HepG2 (cell line): ENCODE measurements around the gene ZNF764. TPM values are rescaled to one million over a fixed set of nuclear protein-coding genes. Genes with fewer than 3 reads are reported as not detected.

Experiments used
- CEBPB ChIP-seq: IDR thresholded peaks from 2 replicates; pipeline ENCODE4 v1.6.1; 2011; ENCODE audit warnings: low read depth, low read length, improper control_type of control experiment, borderline replicate concordance
- DNMT1 ChIP-seq: sonication (generic); formaldehyde crosslinking; IDR thresholded peaks from 2 replicates; pipeline ENCODE4 v1.5.1; 2020; ENCODE audit warnings: mild to moderate bottlenecking, missing genetic modification reagents
- ERF ChIP-seq: IDR thresholded peaks from 2 replicates; pipeline ENCODE4 v1.6.1; 2018; ENCODE audit warnings: missing biosample characterization, missing genetic modification reagents
- FIP1L1 ChIP-seq: fragments of 200-400 bp; formaldehyde crosslinking; IDR thresholded peaks from 2 replicates; pipeline ENCODE4 v1.6.1; 2018; ENCODE audit warnings: low read depth, mild to moderate bottlenecking, low read length, moderate library complexity, borderline replicate concordance; ENCODE audit not compliant: insufficient read depth
- FOXK2 ChIP-seq: fragments of 450-650 bp; IDR thresholded peaks from 2 replicates; pipeline ENCODE4 v1.6.1; 2016
- HOXD1 ChIP-seq: sonication (generic); formaldehyde crosslinking; IDR thresholded peaks from 2 replicates; pipeline ENCODE4 v1.5.0; 2020; ENCODE audit warnings: missing genetic modification reagents
- KDM4B ChIP-seq: sonication (generic); formaldehyde crosslinking; IDR thresholded peaks from 2 replicates; pipeline ENCODE4 v1.4.0; 2020; ENCODE audit warnings: missing genetic modification reagents
- NCOA2 ChIP-seq: sonication (generic); formaldehyde crosslinking; IDR thresholded peaks from 2 replicates; pipeline ENCODE4 v1.8.0; 2022; ENCODE audit warnings: inconsistent platforms
- NRL ChIP-seq: sonication (generic); formaldehyde crosslinking; IDR thresholded peaks from 2 replicates; pipeline ENCODE4 v1.5.0; 2020; ENCODE audit warnings: missing genetic modification reagents, mild to moderate bottlenecking, moderate library complexity, borderline replicate concordance
- POLR2AphosphoS2 ChIP-seq: IDR thresholded peaks from 2 replicates; pipeline ENCODE4 v1.6.1; 2011; ENCODE audit warnings: low read depth, low read length, improper control_type of control experiment
- RAD51 ChIP-seq: fragments of 450-650 bp; IDR thresholded peaks from 2 replicates; pipeline ENCODE4 v1.6.1; 2016; ENCODE audit warnings: borderline replicate concordance
- SRY ChIP-seq: sonication (generic); formaldehyde crosslinking; IDR thresholded peaks from 2 replicates; pipeline ENCODE4 v1.8.0; 2022; ENCODE audit warnings: mild to moderate bottlenecking, missing genetic modification reagents
- ZEB1 ChIP-seq: IDR thresholded peaks from 2 replicates; pipeline ENCODE4 v1.6.1; 2012; ENCODE audit warnings: mild to moderate bottlenecking, low read depth, inconsistent platforms; ENCODE audit not compliant: insufficient replicate concordance
- ZNF10 ChIP-seq: sonication (generic); formaldehyde crosslinking; IDR thresholded peaks from 2 replicates; pipeline ENCODE4 v1.4.0; 2020; ENCODE audit warnings: mild to moderate bottlenecking, low read depth, missing genetic modification reagents, borderline replicate concordance
- ZNF180 ChIP-seq: sonication (generic); formaldehyde crosslinking; IDR thresholded peaks from 2 replicates; pipeline ENCODE4 v1.4.0; 2020; ENCODE audit warnings: low read depth, missing genetic modification reagents, borderline replicate concordance
- ZNF44 ChIP-seq: sonication (generic); formaldehyde crosslinking; IDR thresholded peaks from 2 replicates; pipeline ENCODE4 v1.5.1; 2020; ENCODE audit warnings: mild to moderate bottlenecking, missing genetic modification reagents
- ZNF451 ChIP-seq: sonication (generic); formaldehyde crosslinking; IDR thresholded peaks from 2 replicates; pipeline ENCODE4 v1.5.0; 2020; ENCODE audit warnings: mild to moderate bottlenecking, missing genetic modification reagents
- ZNF83 ChIP-seq: sonication (generic); formaldehyde crosslinking; IDR thresholded peaks from 2 replicates; pipeline ENCODE4 v1.4.0; 2020; ENCODE audit warnings: missing genetic modification reagents, mild to moderate bottlenecking, borderline replicate concordance
- ZSCAN9 ChIP-seq: IDR thresholded peaks from 2 replicates; pipeline ENCODE4 v1.6.1; 2016; ENCODE audit warnings: borderline replicate concordance
- polyA plus RNA-seq, 8 experiments: library from polyadenylated mRNA; depleted of rRNA in 3 of 8; stranded (reverse) in 7 of 8; unstranded in 1 of 8; fragments of >200 nt; fragmentation: Illumina TruSeq in 4 of 8; extraction: Trizol in 4 of 8; gene quantifications; 2 replicates each; pipeline versions ENCODE4 v1.2.1 to v1.2.3, GENCODE V29; 2011 to 2016; ENCODE audit warnings: low read depth in 4 of 8, missing spikeins in 1 of 8, mixed read lengths in 1 of 8; ENCODE audit not compliant: insufficient read depth in 1 of 8
- total RNA-seq, 5 experiments: library from RNA; depleted of rRNA; stranded (reverse); fragments of >200 nt; fragmentation: Illumina TruSeq; extraction: Trizol; gene quantifications; 2 replicates each; pipeline ENCODE4 v1.2.3, GENCODE V29; 2016; ENCODE audit warnings: low read depth in 1 of 5
- TF ChIP-seq, protein P1 (sequence below): sonication (generic); formaldehyde crosslinking; IDR thresholded peaks from 2 replicates; pipeline ENCODE4 v1.4.0; 2020; ENCODE audit warnings: missing genetic modification reagents
- TF ChIP-seq, protein P2 (sequence below): sonication (generic); formaldehyde crosslinking; IDR thresholded peaks from 2 replicates; pipeline ENCODE4 v1.4.0; 2020; ENCODE audit warnings: missing genetic modification reagents
- TF ChIP-seq, protein P3 (sequence below): sonication (generic); formaldehyde crosslinking; conservative IDR thresholded peaks from 2 replicates; pipeline ENCODE4 v1.8.0; 2022; ENCODE audit warnings: missing genetic modification reagents
- TF ChIP-seq, protein P4 (sequence below): IDR thresholded peaks from 2 replicates; pipeline ENCODE4 v1.6.1; 2018; ENCODE audit warnings: missing genetic modification reagents, mild to moderate bottlenecking, missing compliant biosample characterization

The ZNF764 gene
- total and polyA plus RNA-seq, 2 of the 13 experiments (the other 11 are each of a cell fraction or from before 2014, with no cell fraction given), result 4.1 to 9.1 TPM

DNA sequence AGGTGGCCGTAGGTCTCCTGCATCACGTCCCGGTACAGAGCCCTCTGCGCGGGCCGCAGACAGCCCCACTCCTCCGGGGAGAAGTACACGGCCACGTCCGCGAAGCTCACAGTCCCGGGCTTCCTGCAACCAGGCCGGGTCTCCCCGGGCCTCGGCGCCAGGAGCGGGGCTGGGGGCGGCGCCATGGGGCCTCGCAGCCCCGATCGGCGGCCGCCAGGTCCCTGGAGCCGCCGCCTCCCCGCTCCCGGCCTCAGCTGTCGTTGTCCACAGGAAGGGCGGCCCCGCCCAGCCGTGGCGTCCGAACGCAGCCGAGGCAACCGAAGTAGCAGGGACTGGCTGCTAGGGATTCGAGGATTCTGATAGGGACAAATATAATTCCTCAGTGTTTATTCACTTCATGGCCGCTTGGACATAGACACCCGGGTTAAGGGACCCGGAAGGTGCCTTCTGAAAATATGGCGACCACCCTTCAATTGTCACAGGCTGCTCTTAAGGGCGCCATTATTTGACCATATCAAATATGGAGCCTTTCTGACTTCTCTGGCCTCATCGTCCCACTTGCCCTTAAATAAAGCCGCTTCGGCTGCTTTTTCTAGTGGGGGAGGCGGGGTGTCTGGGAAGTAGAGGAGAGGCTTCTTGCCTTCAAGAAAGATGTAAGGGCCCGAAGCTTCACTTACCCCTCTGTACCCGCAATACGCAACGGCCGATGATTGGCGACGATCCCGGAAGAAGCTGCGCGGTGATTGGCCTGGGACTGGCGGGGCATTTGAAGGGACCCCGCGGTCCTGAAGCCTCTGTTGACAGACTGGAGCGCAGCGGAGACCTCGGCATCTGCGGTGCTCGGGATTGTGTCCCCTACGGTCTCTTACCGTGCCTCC, 13.5 kb upstream of the ZNF764 start, which contains the start of gene ZNF688 (continued):
- TF ChIP-seq POLR2AphosphoS2, result no peak
- peak; percentile 53 for TF ChIP-seq HOXD1 (CRISPR knock-in tag)
- TF ChIP-seq ZNF44 (CRISPR knock-in tag), result no peak
- no peak for TF ChIP-seq ZNF83
- no peak for TF ChIP-seq CEBPB
- TF ChIP-seq ERF (CRISPR knock-in tag), result peak; percentile 24; the same call in 1 of the 2 replicates
- TF ChIP-seq, protein P1, sequence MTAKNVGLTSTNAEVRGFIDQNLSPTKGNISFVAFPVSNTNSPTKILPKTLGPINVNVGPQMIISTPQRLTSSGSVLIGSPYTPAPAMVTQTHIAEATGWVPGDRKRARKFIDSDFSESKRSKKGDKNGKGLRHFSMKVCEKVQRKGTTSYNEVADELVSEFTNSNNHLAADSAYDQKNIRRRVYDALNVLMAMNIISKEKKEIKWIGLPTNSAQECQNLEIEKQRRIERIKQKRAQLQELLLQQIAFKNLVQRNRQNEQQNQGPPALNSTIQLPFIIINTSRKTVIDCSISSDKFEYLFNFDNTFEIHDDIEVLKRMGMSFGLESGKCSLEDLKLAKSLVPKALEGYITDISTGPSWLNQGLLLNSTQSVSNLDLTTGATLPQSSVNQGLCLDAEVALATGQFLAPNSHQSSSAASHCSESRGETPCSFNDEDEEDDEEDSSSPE, result peak; percentile 99
- TF ChIP-seq ZNF180, result no peak
- TF ChIP-seq, protein P2, sequence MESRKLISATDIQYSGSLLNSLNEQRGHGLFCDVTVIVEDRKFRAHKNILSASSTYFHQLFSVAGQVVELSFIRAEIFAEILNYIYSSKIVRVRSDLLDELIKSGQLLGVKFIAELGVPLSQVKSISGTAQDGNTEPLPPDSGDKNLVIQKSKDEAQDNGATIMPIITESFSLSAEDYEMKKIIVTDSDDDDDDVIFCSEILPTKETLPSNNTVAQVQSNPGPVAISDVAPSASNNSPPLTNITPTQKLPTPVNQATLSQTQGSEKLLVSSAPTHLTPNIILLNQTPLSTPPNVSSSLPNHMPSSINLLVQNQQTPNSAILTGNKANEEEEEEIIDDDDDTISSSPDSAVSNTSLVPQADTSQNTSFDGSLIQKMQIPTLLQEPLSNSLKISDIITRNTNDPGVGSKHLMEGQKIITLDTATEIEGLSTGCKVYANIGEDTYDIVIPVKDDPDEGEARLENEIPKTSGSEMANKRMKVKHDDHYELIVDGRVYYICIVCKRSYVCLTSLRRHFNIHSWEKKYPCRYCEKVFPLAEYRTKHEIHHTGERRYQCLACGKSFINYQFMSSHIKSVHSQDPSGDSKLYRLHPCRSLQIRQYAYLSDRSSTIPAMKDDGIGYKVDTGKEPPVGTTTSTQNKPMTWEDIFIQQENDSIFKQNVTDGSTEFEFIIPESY (CRISPR knock-in tag), result no peak
- TF ChIP-seq, protein P3, sequence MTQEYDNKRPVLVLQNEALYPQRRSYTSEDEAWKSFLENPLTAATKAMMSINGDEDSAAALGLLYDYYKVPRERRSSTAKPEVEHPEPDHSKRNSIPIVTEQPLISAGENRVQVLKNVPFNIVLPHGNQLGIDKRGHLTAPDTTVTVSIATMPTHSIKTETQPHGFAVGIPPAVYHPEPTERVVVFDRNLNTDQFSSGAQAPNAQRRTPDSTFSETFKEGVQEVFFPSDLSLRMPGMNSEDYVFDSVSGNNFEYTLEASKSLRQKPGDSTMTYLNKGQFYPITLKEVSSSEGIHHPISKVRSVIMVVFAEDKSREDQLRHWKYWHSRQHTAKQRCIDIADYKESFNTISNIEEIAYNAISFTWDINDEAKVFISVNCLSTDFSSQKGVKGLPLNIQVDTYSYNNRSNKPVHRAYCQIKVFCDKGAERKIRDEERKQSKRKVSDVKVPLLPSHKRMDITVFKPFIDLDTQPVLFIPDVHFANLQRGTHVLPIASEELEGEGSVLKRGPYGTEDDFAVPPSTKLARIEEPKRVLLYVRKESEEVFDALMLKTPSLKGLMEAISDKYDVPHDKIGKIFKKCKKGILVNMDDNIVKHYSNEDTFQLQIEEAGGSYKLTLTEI, result no peak
- TF ChIP-seq NRL (CRISPR knock-in tag), result peak; percentile 69
- peak; percentile 43; the same call in 1 of the 2 replicates for TF ChIP-seq ZSCAN9 (CRISPR knock-in tag)
- no peak for TF ChIP-seq ZNF10 (CRISPR knock-in tag)
- TF ChIP-seq ZNF451 (CRISPR knock-in tag), result peak; percentile 13; the same call in 1 of the 2 replicates
- TF ChIP-seq, protein P4, sequence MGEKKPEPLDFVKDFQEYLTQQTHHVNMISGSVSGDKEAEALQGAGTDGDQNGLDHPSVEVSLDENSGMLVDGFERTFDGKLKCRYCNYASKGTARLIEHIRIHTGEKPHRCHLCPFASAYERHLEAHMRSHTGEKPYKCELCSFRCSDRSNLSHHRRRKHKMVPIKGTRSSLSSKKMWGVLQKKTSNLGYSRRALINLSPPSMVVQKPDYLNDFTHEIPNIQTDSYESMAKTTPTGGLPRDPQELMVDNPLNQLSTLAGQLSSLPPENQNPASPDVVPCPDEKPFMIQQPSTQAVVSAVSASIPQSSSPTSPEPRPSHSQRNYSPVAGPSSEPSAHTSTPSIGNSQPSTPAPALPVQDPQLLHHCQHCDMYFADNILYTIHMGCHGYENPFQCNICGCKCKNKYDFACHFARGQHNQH (CRISPR knock-in tag), result peak; percentile 62; the same call in 1 of the 2 replicates
- TF ChIP-seq ZEB1, result peak; percentile 33
- TF ChIP-seq FIP1L1, result no peak
- TF ChIP-seq RAD51, result no peak
- peak; percentile 83 for TF ChIP-seq FOXK2
- no peak for TF ChIP-seq DNMT1
- TF ChIP-seq SRY (CRISPR knock-in tag), result 0 out of 2 replicates have a peak, but pooled peaks have one; percentile 64
- TF ChIP-seq KDM4B (CRISPR knock-in tag), result no peak
- TF ChIP-seq NCOA2, result no peak
